ENCODE results near the gene P2RX2.

GRCh38 chr12:132634411-132634990 is 15.9 kb downstream of the P2RX2 start:
- TF ChIP-seq, protein P1, sequence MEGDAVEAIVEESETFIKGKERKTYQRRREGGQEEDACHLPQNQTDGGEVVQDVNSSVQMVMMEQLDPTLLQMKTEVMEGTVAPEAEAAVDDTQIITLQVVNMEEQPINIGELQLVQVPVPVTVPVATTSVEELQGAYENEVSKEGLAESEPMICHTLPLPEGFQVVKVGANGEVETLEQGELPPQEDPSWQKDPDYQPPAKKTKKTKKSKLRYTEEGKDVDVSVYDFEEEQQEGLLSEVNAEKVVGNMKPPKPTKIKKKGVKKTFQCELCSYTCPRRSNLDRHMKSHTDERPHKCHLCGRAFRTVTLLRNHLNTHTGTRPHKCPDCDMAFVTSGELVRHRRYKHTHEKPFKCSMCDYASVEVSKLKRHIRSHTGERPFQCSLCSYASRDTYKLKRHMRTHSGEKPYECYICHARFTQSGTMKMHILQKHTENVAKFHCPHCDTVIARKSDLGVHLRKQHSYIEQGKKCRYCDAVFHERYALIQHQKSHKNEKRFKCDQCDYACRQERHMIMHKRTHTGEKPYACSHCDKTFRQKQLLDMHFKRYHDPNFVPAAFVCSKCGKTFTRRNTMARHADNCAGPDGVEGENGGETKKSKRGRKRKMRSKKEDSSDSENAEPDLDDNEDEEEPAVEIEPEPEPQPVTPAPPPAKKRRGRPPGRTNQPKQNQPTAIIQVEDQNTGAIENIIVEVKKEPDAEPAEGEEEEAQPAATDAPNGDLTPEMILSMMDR (IDR thresholded peaks at IDR 0.05; ENCODE audit: poor library complexity), result no peak
- no peak for TF ChIP-seq EZH2 (IDR thresholded peaks at IDR 0.05; ENCODE audit: borderline replicate concordance)
- no peak for TF ChIP-seq EZH2phosphoT487 (IDR thresholded peaks at IDR 0.05; ENCODE audit: low read depth, severe bottlenecking, unreplicated experiment)

Measured in hepatocyte (in vitro differentiated cells).